Left lung (tissue), 10 donors: Measurements from ENCODE around the gene KRT3. TPM values are rescaled to one million over a fixed set of nuclear protein-coding genes. Genes with fewer than 3 reads are reported as not detected.

ENCODE experiments used
- ATAC-seq: fragments of 200-7000 bp; cut with Tn5 transposase; one replicate; pipeline ENCODE4 v1.9.1; 2020; ENCODE audit warnings: moderate library complexity
- DNase-seq, 4 donors: peaks; one replicate each; pipeline ENCODE4 v3.0.0-alpha.2; 2013 to 2020
- H3K27ac ChIP-seq, 2 donors: fragments of 200-600 bp; sonication (generic) in 1 of 2; one replicate each; pipeline versions ENCODE4 v1.5.0 to v1.8.0; 2020 to 2021
- H3K27me3 ChIP-seq, 2 donors: fragments of 200-600 bp; sonication (generic) in 1 of 2; one replicate each; pipeline versions ENCODE4 v1.5.0 to v1.8.0; 2020 to 2021
- H3K36me3 ChIP-seq, 2 donors: fragments of 200-600 bp; sonication (generic) in 1 of 2; one replicate each; pipeline versions ENCODE4 v1.5.0 to v1.8.0; 2020 to 2021
- H3K4me1 ChIP-seq, 2 donors: fragments of 200-600 bp; one replicate each; pipeline ENCODE4 v1.8.0; 2021
- H3K4me3 ChIP-seq, 2 donors: fragments of 200-600 bp; sonication (generic) in 1 of 2; one replicate each; pipeline versions ENCODE4 v1.5.0 to v1.8.0; 2020 to 2021; ENCODE audit warnings: mild to moderate bottlenecking in 1 of 2
- H3K9me3 ChIP-seq, 2 donors: fragments of 200-600 bp; sonication (generic) in 1 of 2; one replicate each; pipeline versions ENCODE4 v1.5.0 to v1.8.0; 2020 to 2021
- intact Hi-C, 2 donors: fragments of 100-400 bp; cut with DNase I; formaldehyde crosslinking; loops; one replicate each; pipeline versions ENCODE4 v1.11.2 to v1.14.2; 2022
- polyA plus RNA-seq, 6 donors: library from polyadenylated mRNA; unstranded; fragments of 120-200 nt; gene quantifications; one replicate each; pipeline ENCODE4 v1.2.1, GENCODE V29; 2013; ENCODE audit not compliant: insufficient read length in 6 of 6
- total RNA-seq, 2 donors: library from RNA; stranded (reverse); fragmentation: NEBNext Ultra II Directional; extraction: Animal tissue kit (Norgen Biotek cat#: 25700); gene quantifications; one replicate each; pipeline ENCODE4 v1.2.1, GENCODE V29; 2021
- TF ChIP-seq, protein P1 (sequence below), 2 donors: fragments of 200-600 bp; sonication (generic) in 1 of 2; IDR thresholded peaks; one replicate each; pipeline versions ENCODE4 v1.5.0 to v1.8.0; 2021; ENCODE audit warnings: antibody characterized with exemption in 2 of 2
- donor health status: DM: no; HTN: yes; CAD: no.
- donor health status: DM: no; HTN: no; CAD: no.

KRT3 gene
- total and polyA plus RNA-seq, 8 donors, result not detected

- Histone ChIP-seq H3K27ac (no peak overlapping the region), H3K9me3 (no peaks in the 10 kb centered on the region), H3K36me3 (no peaks in the 10 kb centered on the region), H3K4me1 (peaks cover 0 to 3% of the 10 kb centered on the region in 2 donors), H3K4me3 (no peak overlapping the region), H3K27me3 (peaks cover 8 to 76% of the 10 kb centered on the region in 2 donors)
- TF ChIP-seq, protein P1, sequence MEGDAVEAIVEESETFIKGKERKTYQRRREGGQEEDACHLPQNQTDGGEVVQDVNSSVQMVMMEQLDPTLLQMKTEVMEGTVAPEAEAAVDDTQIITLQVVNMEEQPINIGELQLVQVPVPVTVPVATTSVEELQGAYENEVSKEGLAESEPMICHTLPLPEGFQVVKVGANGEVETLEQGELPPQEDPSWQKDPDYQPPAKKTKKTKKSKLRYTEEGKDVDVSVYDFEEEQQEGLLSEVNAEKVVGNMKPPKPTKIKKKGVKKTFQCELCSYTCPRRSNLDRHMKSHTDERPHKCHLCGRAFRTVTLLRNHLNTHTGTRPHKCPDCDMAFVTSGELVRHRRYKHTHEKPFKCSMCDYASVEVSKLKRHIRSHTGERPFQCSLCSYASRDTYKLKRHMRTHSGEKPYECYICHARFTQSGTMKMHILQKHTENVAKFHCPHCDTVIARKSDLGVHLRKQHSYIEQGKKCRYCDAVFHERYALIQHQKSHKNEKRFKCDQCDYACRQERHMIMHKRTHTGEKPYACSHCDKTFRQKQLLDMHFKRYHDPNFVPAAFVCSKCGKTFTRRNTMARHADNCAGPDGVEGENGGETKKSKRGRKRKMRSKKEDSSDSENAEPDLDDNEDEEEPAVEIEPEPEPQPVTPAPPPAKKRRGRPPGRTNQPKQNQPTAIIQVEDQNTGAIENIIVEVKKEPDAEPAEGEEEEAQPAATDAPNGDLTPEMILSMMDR (IDR thresholded peaks at IDR 0.05), result no peak
- peak in 1 of 4 donors; percentile 81 for DNase-seq
- intact Hi-C loops, result no loop called here
- peak; percentile 42 for ATAC-seq
These were observed 6.1 kb downstream of the KRT3 start for GRCh38 chr12:52789637-52790426.

- H3K27me3 ChIP-seq, result peaks cover 8 to 78% of the 10 kb centered on the region in 2 donors
- ATAC-seq, result no peak
- TF ChIP-seq, protein P1 (IDR thresholded peaks at IDR 0.05), result no peak
These were observed 6.9 kb downstream of the KRT3 start for GRCh38 chr12:52788876-52789636.

GRCh38 chr12:52788192-52788875, 7.6 kb downstream of the KRT3 start:
- intact Hi-C loops, result no loop called here

More at GRCh38 chr12:52788876-52789636, 6.9 kb downstream of the KRT3 start:
- Histone ChIP-seq H3K4me3 (no peak overlapping the region), H3K36me3 (no peaks in the 10 kb centered on the region), H3K9me3 (no peaks in the 10 kb centered on the region), H3K27ac (no peak overlapping the region), H3K4me1 (peaks cover 0 to 3% of the 10 kb centered on the region in 2 donors)
- DNase-seq, result no peak
- intact Hi-C loops, result no loop called here

DNA sequence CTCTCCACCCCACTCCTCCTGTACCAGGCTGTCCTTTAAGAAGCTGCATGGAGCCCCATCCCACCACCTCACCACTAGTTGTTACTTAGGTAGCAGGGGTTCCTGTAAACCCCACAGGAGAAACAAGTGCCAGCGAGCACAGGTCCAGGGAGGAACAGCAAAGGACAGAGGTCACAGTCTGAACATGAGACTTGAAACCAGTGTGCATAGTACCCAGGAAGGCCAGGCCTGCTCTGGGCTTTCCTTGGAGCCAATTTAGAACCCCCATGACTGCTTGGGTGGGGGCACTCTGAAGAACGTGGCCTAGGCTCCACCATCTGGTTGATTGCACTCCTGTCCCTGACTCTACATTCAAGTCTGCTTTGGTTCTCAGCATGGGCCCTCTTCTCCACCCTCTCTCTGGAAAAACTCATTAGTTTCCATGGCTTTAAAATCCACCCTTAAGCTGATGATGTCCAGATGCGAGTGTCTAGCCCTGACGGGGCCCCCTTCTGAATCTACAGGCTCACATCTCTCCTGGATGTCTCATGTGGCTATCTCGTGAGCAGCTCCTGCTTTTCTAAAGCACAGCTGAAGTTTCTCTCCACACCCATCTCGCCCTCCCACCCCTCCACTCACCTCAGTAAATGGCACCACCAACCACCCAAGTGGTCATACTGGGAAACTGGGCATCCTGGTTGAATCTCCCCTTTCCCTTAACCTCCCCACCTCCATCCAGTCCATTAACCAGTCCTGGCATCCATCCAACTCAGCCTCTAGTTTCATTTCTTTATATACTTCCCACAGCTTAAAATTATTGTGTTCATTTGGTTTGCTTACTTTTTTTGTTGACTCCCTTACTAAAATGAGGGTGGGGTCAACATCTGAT, 8.4 kb downstream of the KRT3 start:
- H3K27me3 ChIP-seq, result peaks cover 8 to 78% of the 10 kb centered on the region in 2 donors

More at GRCh38 chr12:52788192-52788875, 7.6 kb downstream of the KRT3 start:
- TF ChIP-seq, protein P1 (IDR thresholded peaks at IDR 0.05), result no peak
- H3K9me3 ChIP-seq, result no peaks in the 10 kb centered on the region
- H3K4me3 ChIP-seq, result no peak overlapping the region
- H3K27ac ChIP-seq, result no peak overlapping the region
- peaks cover 8 to 78% of the 10 kb centered on the region in 2 donors for H3K27me3 ChIP-seq
- H3K4me1 ChIP-seq, result peaks cover 0 to 3% of the 10 kb centered on the region in 2 donors
- ATAC-seq, result no peak
- DNase-seq, result no peak
- no peaks in the 10 kb centered on the region for H3K36me3 ChIP-seq

More for the DNA sequence above, 8.4 kb downstream of the KRT3 start:
- Histone ChIP-seq H3K4me3 (no peak overlapping the region), H3K9me3 (no peaks in the 10 kb centered on the region), H3K36me3 (no peaks in the 10 kb centered on the region), H3K27ac (no peak overlapping the region), H3K4me1 (peaks cover 0 to 3% of the 10 kb centered on the region in 2 donors)
- no peak for ATAC-seq
- intact Hi-C loops, result no loop called here
- no peak for DNase-seq
- TF ChIP-seq, protein P1 (IDR thresholded peaks at IDR 0.05), result no peak
